T-cell (primary cell): ENCODE data around the gene ZDHHC8. TPM values are rescaled to one million over a fixed set of nuclear protein-coding genes. Genes with fewer than 3 reads are reported as not detected.

ENCODE experiments used
- ATAC-seq, 4 experiments: fragments of 200-7000 bp in 3 of 4; fragments of 150-1000 bp in 1 of 4; cut with Tn5 transposase; replicated peaks in 1 of 4; 1 replicate in 3 of 4; 2 replicates in 1 of 4; pipeline ENCODE4 v1.10.0; 2021; ENCODE audit warnings: moderate library complexity in 3 of 4, mild to moderate bottlenecking in 2 of 4, moderate number of reproducible peaks in 1 of 4
- CTCF ChIA-PET, 2 donors: fragments of 300-600 bp; sonication (Branson Sonifier 250); formaldehyde crosslinking; loops; one replicate each; lab custom pipeline; 2022; ENCODE audit warnings: antibody characterized with exemption in 2 of 2; lab: Charles Lee
- POLR2A ChIA-PET, 2 donors: fragments of 300-600 bp; sonication (Branson Sonifier 250); formaldehyde crosslinking; loops; one replicate each; lab custom pipeline; 2022; ENCODE audit warnings: antibody characterized with exemption in 2 of 2; lab: Charles Lee
- DNase-seq, 35 experiments: peaks; one replicate each; pipeline versions ENCODE4 v3.0.0 to v3.0.0-alpha.2; 2013 to 2023
- H3K27ac ChIP-seq: one replicate; pipeline ENCODE4 v1.5.1; 2013; ENCODE audit warnings: low read length
- H3K27me3 ChIP-seq, 2 experiments: replicated peaks in 1 of 2; 1 replicate in 1 of 2; 2 replicates in 1 of 2; pipeline versions ENCODE4 v1.6.1 to v1.7.0; 2013; ENCODE audit warnings: low read length in 1 of 2, mixed read lengths in 1 of 2; ENCODE audit not compliant: control insufficient read depth in 2 of 2, insufficient read depth in 2 of 2; ENCODE audit errors: extremely low read depth in 1 of 2
- H3K36me3 ChIP-seq, 2 donors: 1 replicate in 1 of 2; 2 replicates in 1 of 2; pipeline versions ENCODE4 v1.6.1 to v1.7.0; 2013; ENCODE audit warnings: low read length in 1 of 2; ENCODE audit not compliant: control insufficient read depth in 2 of 2, insufficient read depth in 1 of 2; ENCODE audit errors: extremely low read depth in 1 of 2
- H3K4me1 ChIP-seq, 2 experiments: 1 replicate in 1 of 2; 2 replicates in 1 of 2; pipeline versions ENCODE4 v1.6.1 to v1.7.0; 2013; ENCODE audit warnings: low read length in 2 of 2, mixed read lengths in 1 of 2; ENCODE audit not compliant: insufficient read depth in 2 of 2, control insufficient read depth in 1 of 2; ENCODE audit errors: extremely low read depth in 1 of 2
- H3K4me3 ChIP-seq, 2 donors: 1 replicate in 1 of 2; 2 replicates in 1 of 2; pipeline versions ENCODE4 v1.5.1 to v1.7.0; 2013; ENCODE audit warnings: mild to moderate bottlenecking in 2 of 2, low read length in 1 of 2, moderate library complexity in 1 of 2; ENCODE audit not compliant: control insufficient read depth in 1 of 2; ENCODE audit errors: extremely low read depth in 1 of 2
- H3K9me3 ChIP-seq: 2 replicates; pipeline ENCODE4 v1.7.0; 2013
- H3K27ac Mint-ChIP-seq, 2 donors: one replicate each; pipeline ENCODE4 v1.8.0; 2020 to 2021; ENCODE audit warnings: mild to moderate bottlenecking in 2 of 2, mixed read lengths in 2 of 2
- H3K27me3 Mint-ChIP-seq, 2 donors: one replicate each; pipeline ENCODE4 v1.8.0; 2021 to 2022; ENCODE audit warnings: mixed read lengths in 2 of 2
- H3K36me3 Mint-ChIP-seq: one replicate; pipeline ENCODE4 v1.8.0; 2021; ENCODE audit warnings: mixed read lengths
- H3K4me1 Mint-ChIP-seq, 3 donors: one replicate each; pipeline ENCODE4 v1.8.0; 2020 to 2022; ENCODE audit warnings: mixed read lengths in 3 of 3, mild to moderate bottlenecking in 1 of 3
- H3K4me3 Mint-ChIP-seq, 3 donors: one replicate each; pipeline ENCODE4 v1.8.0; 2020 to 2022; ENCODE audit warnings: mild to moderate bottlenecking in 3 of 3, mixed read lengths in 3 of 3, moderate library complexity in 3 of 3
- H3K9me3 Mint-ChIP-seq, 3 donors: one replicate each; pipeline ENCODE4 v1.8.0; 2020 to 2022; ENCODE audit warnings: mixed read lengths in 3 of 3
- WGBS: methylation state at CpG from one replicate; pipeline ENCODE4 v1.1.5; 2013; ENCODE audit warnings: missing lambda C conversion rate; ENCODE audit not compliant: insufficient coverage; 5-methylcytosine and 5-hydroxymethylcytosine counted together
- total RNA-seq, 35 experiments: library from RNA in 6 of 35; stranded (reverse) in 6 of 35; fragments of 120-200 nt in 1 of 35; gene quantifications; one replicate each; pipeline versions ENCODE4 v1.2.1 to v1.2.4 and lab custom pipeline; 2013 to 2026

The ZDHHC8 gene
- total RNA-seq, 5 donors from 2014 or later (not counting 1 experiment from before 2014, with no cell fraction given) = 68.4 to 102 (median 92.1) TPM

DNA sequence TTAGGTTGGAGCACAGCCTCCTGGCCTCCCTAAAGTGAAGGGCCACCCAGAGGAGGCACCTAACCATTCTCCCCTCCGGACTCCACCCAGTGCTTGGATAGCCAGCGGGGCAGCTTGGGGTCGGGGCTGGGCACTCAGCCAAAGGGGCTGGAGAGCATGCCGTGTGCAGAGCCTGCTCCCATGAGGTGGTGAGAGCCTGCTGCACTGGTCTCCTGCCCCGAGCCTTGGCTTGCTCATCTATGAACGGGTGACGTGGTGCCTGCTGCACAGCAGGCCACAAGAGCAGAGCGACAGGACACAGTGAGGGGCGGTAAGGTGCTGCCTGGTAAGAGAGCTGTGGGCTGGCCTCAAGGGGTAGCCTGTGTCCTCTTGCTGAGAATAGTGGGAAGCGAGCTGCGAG lies 33.3 kb downstream of the ZDHHC8 start:
- no peak for DNase-seq
- Mint-ChIP-seq H3K4me1 (no peaks in the 10 kb centered on the region), H3K4me3 (no peak overlapping the region)

GRCh38 chr22:20165421-20165820 lies 33.8 kb downstream of the ZDHHC8 start:
- ChIA-PET CTCF (no interaction called here), POLR2A (no interaction called here)
- no peaks in the 10 kb centered on the region for H3K9me3 ChIP-seq
- no peaks in the 10 kb centered on the region for H3K27me3 Mint-ChIP-seq
- H3K9me3 Mint-ChIP-seq = no peaks in the 10 kb centered on the region
- H3K27ac Mint-ChIP-seq = no peak overlapping the region
- no peaks in the 10 kb centered on the region for H3K4me1 Mint-ChIP-seq
- no peak overlapping the region for H3K27ac ChIP-seq
- no peak overlapping the region for H3K4me3 Mint-ChIP-seq
- DNase-seq = no peak
- H3K27me3 ChIP-seq = peaks cover 0 to 15% of the 10 kb centered on the region in 2 experiments
- H3K4me1 ChIP-seq = no peaks in the 10 kb centered on the region
- H3K36me3 Mint-ChIP-seq = no peaks in the 10 kb centered on the region
- 93% methylated on average over 8 of the region's 12 CpGs for WGBS
- no peaks in the 10 kb centered on the region for H3K36me3 ChIP-seq
- H3K4me3 ChIP-seq = no peak overlapping the region
- ATAC-seq = no peak

More for the DNA sequence above, 33.3 kb downstream of the ZDHHC8 start:
- H3K27ac ChIP-seq = no peak overlapping the region
- no peak for ATAC-seq
- Mint-ChIP-seq H3K27ac (no peak overlapping the region), H3K9me3 (no peaks in the 10 kb centered on the region), H3K27me3 (no peaks in the 10 kb centered on the region), H3K36me3 (no peaks in the 10 kb centered on the region)
- CTCF ChIA-PET = no interaction called here
- peaks cover 0 to 11% of the 10 kb centered on the region in 2 experiments for H3K27me3 ChIP-seq
- H3K4me1 ChIP-seq = no peaks in the 10 kb centered on the region
- POLR2A ChIA-PET = no interaction called here
- H3K4me3 ChIP-seq = no peak overlapping the region
- 84% methylated on average over 7 of the region's 11 CpGs for WGBS
- H3K9me3 ChIP-seq = no peaks in the 10 kb centered on the region
- no peaks in the 10 kb centered on the region for H3K36me3 ChIP-seq

GRCh38 chr22:20165913-20166312 lies 34.3 kb downstream of the ZDHHC8 start:
- Histone ChIP-seq H3K36me3 (no peaks in the 10 kb centered on the region), H3K9me3 (no peaks in the 10 kb centered on the region), H3K4me1 (no peaks in the 10 kb centered on the region), H3K27me3 (peaks cover 0 to 17% of the 10 kb centered on the region in 2 experiments), H3K4me3 (no peak overlapping the region), H3K27ac (no peak overlapping the region)
- Mint-ChIP-seq H3K27ac (no peak overlapping the region), H3K4me3 (no peak overlapping the region), H3K4me1 (no peaks in the 10 kb centered on the region), H3K9me3 (no peaks in the 10 kb centered on the region), H3K27me3 (no peaks in the 10 kb centered on the region), H3K36me3 (no peaks in the 10 kb centered on the region)
- ChIA-PET POLR2A (no interaction called here), CTCF (no interaction called here)
- ATAC-seq (no peak), DNase-seq (no peak)
- no CpG with 5 or more reads among the region's 7 CpGs for WGBS

- H3K9me3 Mint-ChIP-seq = no peaks in the 10 kb centered on the region
- DNase-seq = no peak
- Histone ChIP-seq H3K9me3 (no peaks in the 10 kb centered on the region), H3K4me1 (no peaks in the 10 kb centered on the region), H3K4me3 (no peak overlapping the region), H3K27me3 (peaks cover 0 to 17% of the 10 kb centered on the region in 2 experiments), H3K27ac (no peak overlapping the region), H3K36me3 (no peaks in the 10 kb centered on the region)
- WGBS = 73% methylated on average over 7 of the region's 9 CpGs
- H3K27me3 Mint-ChIP-seq = no peaks in the 10 kb centered on the region
- POLR2A ChIA-PET = no interaction called here
- H3K36me3 Mint-ChIP-seq = no peaks in the 10 kb centered on the region
- no peak overlapping the region for H3K4me3 Mint-ChIP-seq
- CTCF ChIA-PET = no interaction called here
- H3K27ac Mint-ChIP-seq = no peak overlapping the region
- no peaks in the 10 kb centered on the region for H3K4me1 Mint-ChIP-seq
- ATAC-seq = no peak
Observed at GRCh38 chr22:20166703-20167102, 35.1 kb downstream of the ZDHHC8 start.

- no peak overlapping the region for H3K4me3 Mint-ChIP-seq
- CTCF ChIA-PET = no interaction called here
- WGBS = 72% methylated on average over 16 of the region's 19 CpGs
- Histone ChIP-seq H3K27me3 (peaks cover 0 to 17% of the 10 kb centered on the region in 2 experiments), H3K4me3 (no peak overlapping the region), H3K9me3 (no peaks in the 10 kb centered on the region), H3K27ac (no peak overlapping the region), H3K36me3 (no peaks in the 10 kb centered on the region), H3K4me1 (no peaks in the 10 kb centered on the region)
- POLR2A ChIA-PET = no interaction called here
- DNase-seq (no peak), ATAC-seq (no peak)
- no peaks in the 10 kb centered on the region for H3K27me3 Mint-ChIP-seq
- no peaks in the 10 kb centered on the region for H3K36me3 Mint-ChIP-seq
- no peaks in the 10 kb centered on the region for H3K4me1 Mint-ChIP-seq
- no peak overlapping the region for H3K27ac Mint-ChIP-seq
- H3K9me3 Mint-ChIP-seq = no peaks in the 10 kb centered on the region
Observed at GRCh38 chr22:20167643-20168322, 36.2 kb downstream of the ZDHHC8 start.

GRCh38 chr22:20169253-20169822 lies 37.7 kb downstream of the ZDHHC8 start:
- Histone ChIP-seq H3K27ac (no peak overlapping the region), H3K27me3 (peaks cover 0 to 17% of the 10 kb centered on the region in 2 experiments), H3K4me1 (no peaks in the 10 kb centered on the region), H3K9me3 (no peaks in the 10 kb centered on the region), H3K36me3 (no peaks in the 10 kb centered on the region), H3K4me3 (no peak overlapping the region)
- no peaks in the 10 kb centered on the region for H3K36me3 Mint-ChIP-seq
- CTCF ChIA-PET = no interaction called here
- H3K4me3 Mint-ChIP-seq = no peak overlapping the region
- ATAC-seq (no peak), DNase-seq (no peak)
- H3K27ac Mint-ChIP-seq = no peak overlapping the region
- no peaks in the 10 kb centered on the region for H3K9me3 Mint-ChIP-seq
- 82% methylated on average over 8 of the region's 10 CpGs for WGBS
- no peaks in the 10 kb centered on the region for H3K27me3 Mint-ChIP-seq
- H3K4me1 Mint-ChIP-seq = no peaks in the 10 kb centered on the region
- POLR2A ChIA-PET = no interaction called here
